Measurements from ENCODE around the gene HINT1. TPM values are rescaled to one million over a fixed set of nuclear protein-coding genes. Genes with fewer than 3 reads are reported as not detected.
"Not testable (repeated sequence)": the region's sequence is repeated elsewhere in the genome, so short reads cannot be mapped to it uniquely, and the experiment has no call there.

HINT1 gene
- total RNA-seq, 1 experiment from 2014 or later, result 547 TPM

- peak; percentile 100 for DNase-seq (ENCODE audit: low spot score)
Measured at GRCh38 chr5:131170540-131171275, 5.7 kb upstream of the HINT1 start, which contains the start of gene LYRM7. LYRM7 (plus strand) TSS chr5:131170944; CDS start chr5:131171021, 77 bp downstream.

GRCh38 chr5:131169810-131170539 lies 4.9 kb upstream of the HINT1 start:
- DNase-seq (ENCODE audit: low spot score), result no peak

- DNase-seq (ENCODE audit: low spot score), result no peak
Measured at GRCh38 chr5:131167615-131168014, 2.6 kb upstream of the HINT1 start.

GRCh38 chr5:131164191-131165118 lies 601 bp downstream of the HINT1 start:
- peak; percentile 44 for DNase-seq (ENCODE audit: low spot score)

- DNase-seq (ENCODE audit: low spot score), result peak; percentile 19
Measured at GRCh38 chr5:131163276-131164119, 1.6 kb downstream of the HINT1 start.

GRCh38 chr5:131160134-131160533 lies 4.9 kb downstream of the HINT1 start:
- DNase-seq (ENCODE audit: low spot score), result no peak

GRCh38 chr5:131156957-131157356 lies 8.1 kb downstream of the HINT1 start:
- DNase-seq (ENCODE audit: low spot score), result no peak

- no peak for DNase-seq (ENCODE audit: low spot score)
Measured at GRCh38 chr5:131156385-131156784, 8.7 kb downstream of the HINT1 start.

- DNase-seq (ENCODE audit: low spot score), result no peak
Measured at GRCh38 chr5:131151216-131151615, 13.8 kb downstream of the HINT1 start.

- DNase-seq (ENCODE audit: low spot score), result no peak
Measured at GRCh38 chr5:131150408-131150807, 14.6 kb downstream of the HINT1 start.

GRCh38 chr5:131148835-131149234 lies 16.2 kb downstream of the HINT1 start:
- no peak for DNase-seq (ENCODE audit: low spot score)

GRCh38 chr5:131147258-131147657 lies 17.8 kb downstream of the HINT1 start:
- no peak for DNase-seq (ENCODE audit: low spot score)

GRCh38 chr5:131142970-131143617 lies 22.0 kb downstream of the HINT1 start:
- no peak for DNase-seq (ENCODE audit: low spot score)

GRCh38 chr5:131139321-131139720 lies 25.7 kb downstream of the HINT1 start:
- DNase-seq (ENCODE audit: low spot score), result no peak

GRCh38 chr5:131138406-131138805 lies 26.6 kb downstream of the HINT1 start:
- not testable (repeated sequence) for DNase-seq (ENCODE audit: low spot score)

GRCh38 chr5:131133091-131133490 lies 32.0 kb downstream of the HINT1 start:
- DNase-seq (ENCODE audit: low spot score), result not testable (repeated sequence)

- DNase-seq (ENCODE audit: low spot score), result no peak
Measured at GRCh38 chr5:131129306-131129705, 35.8 kb downstream of the HINT1 start.

- not testable (repeated sequence) for DNase-seq (ENCODE audit: low spot score)
Measured at GRCh38 chr5:131127244-131127643, 37.8 kb downstream of the HINT1 start.

GRCh38 chr5:131114754-131115153 lies 50.3 kb downstream of the HINT1 start:
- DNase-seq (ENCODE audit: low spot score), result no peak

GRCh38 chr5:131112424-131112823 lies 52.6 kb downstream of the HINT1 start:
- no peak for DNase-seq (ENCODE audit: low spot score)

GRCh38 chr5:131110256-131110594 lies 54.8 kb downstream of the HINT1 start:
- DNase-seq (ENCODE audit: low spot score), result no peak

Data from H4 (cell line).